GM12878 (cell line): ENCODE measurements around the gene TGFB2. TPM values are rescaled to one million over a fixed set of nuclear protein-coding genes. Genes with fewer than 3 reads are reported as not detected.

ENCODE experiments used
- ATAC-seq: fragments of 200-7000 bp; cut with Tn5 transposase; 3 replicates; pipeline ENCODE4 v1.9.1; 2020; ENCODE audit warnings: mild to moderate bottlenecking, moderate library complexity
- BruUV-seq: library from RNA; stranded (reverse); fragments of 400-500 nt; replicated peaks from 2 replicates; lab custom pipeline; 2021; lab: Mats Ljungman, UMichigan
- CTCF ChIA-PET: fragments of 300-600 bp; sonication (Branson Sonifier 250); formaldehyde crosslinking; extraction: SDS; loops from one replicate; lab custom pipeline; 2021; ENCODE audit warnings: inconsistent platforms; lab: Yijun Ruan, JAX
- POLR2A ChIA-PET: fragments of 350-600 bp; formaldehyde crosslinking; extraction: SDS; loops from one replicate; lab custom pipeline; 2021; ENCODE audit warnings: inconsistent platforms; lab: Charles Lee
- RAD21 ChIA-PET: fragments of 300-600 bp; sonication (Branson Sonifier 250); formaldehyde crosslinking; loops from one replicate; lab custom pipeline; 2023; ENCODE audit warnings: antibody characterized with exemption; ENCODE audit not compliant: unreplicated experiment; lab: Charles Lee
- SMC1A ChIA-PET: fragments of 300-600 bp; sonication (Branson Sonifier 250); formaldehyde crosslinking; loops from one replicate; lab custom pipeline; 2023; ENCODE audit not compliant: unreplicated experiment, uncharacterized antibody; lab: Charles Lee
- DNase-seq: peaks from one replicate; pipeline ENCODE4 v3.0.0-alpha.2; 2011; ENCODE audit warnings: low read depth, low spot score
- FAIRE-seq: peaks from 3 replicates; lab custom pipeline; 2011; peaks lifted over from hg19 to GRCh38; lab: Jason Lieb, UNC
- H2AFZ ChIP-seq: 2 replicates; pipeline ENCODE4 v1.6.0; 2011; ENCODE audit warnings: low read depth, low read length, control low read depth; ENCODE audit not compliant: control insufficient read depth
- H3K27ac ChIP-seq: 2 replicates; pipeline ENCODE4 v1.5.1; 2011; ENCODE audit warnings: control low read depth; ENCODE audit not compliant: control insufficient read depth, insufficient read depth
- H3K27me3 ChIP-seq, 2 experiments: replicated peaks in 1 of 2; 2 replicates each; pipeline versions ENCODE4 v1.6.0 to v1.6.1; 2011; ENCODE audit warnings: low read length in 1 of 2; ENCODE audit not compliant: control insufficient read depth in 2 of 2, insufficient read depth in 2 of 2
- H3K36me3 ChIP-seq, 2 experiments: 2 replicates each; pipeline ENCODE4 v1.5.1; 2011; ENCODE audit warnings: low read length in 1 of 2; ENCODE audit not compliant: control insufficient read depth in 2 of 2, insufficient read depth in 2 of 2
- H3K4me1 ChIP-seq: 2 replicates; pipeline ENCODE4 v1.6.1; 2011; ENCODE audit warnings: mild to moderate bottlenecking, low read length, moderate library complexity, mixed read lengths; ENCODE audit not compliant: control insufficient read depth, insufficient read depth
- H3K4me2 ChIP-seq: 2 replicates; pipeline ENCODE4 v1.6.0; 2011; ENCODE audit warnings: control low read depth; ENCODE audit not compliant: control insufficient read depth, insufficient read depth
- H3K4me3 ChIP-seq: fragments of 200-600 bp; sonication (generic); 2 replicates; pipeline ENCODE4 v1.5.1; 2016
- H3K79me2 ChIP-seq: 2 replicates; pipeline ENCODE4 v1.6.0; 2011; ENCODE audit warnings: low read length; ENCODE audit not compliant: control insufficient read depth, insufficient read depth
- H3K9ac ChIP-seq: 2 replicates; pipeline ENCODE4 v1.8.0; 2011; ENCODE audit warnings: low read length, control low read depth, mixed read lengths; ENCODE audit not compliant: control insufficient read depth, insufficient read depth
- H3K9me3 ChIP-seq: replicated peaks from 3 replicates; pipeline ENCODE4 v1.5.1; 2011; ENCODE audit warnings: mild to moderate bottlenecking, low read length; ENCODE audit not compliant: control insufficient read depth, insufficient read depth
- H4K20me1 ChIP-seq: 2 replicates; pipeline ENCODE4 v1.6.0; 2011; ENCODE audit not compliant: control insufficient read depth, insufficient read depth
- BACH1 ChIP-seq: fragments of 450-650 bp; IDR thresholded peaks from 2 replicates; pipeline ENCODE4 v1.6.1; 2017; ENCODE audit warnings: mild to moderate bottlenecking, borderline replicate concordance
- BHLHE40 ChIP-seq, 2 experiments: fragments of 450-650 bp in 1 of 2; IDR thresholded peaks; 2 replicates each; pipeline ENCODE4 v1.6.1; 2011 to 2017; ENCODE audit warnings: low read depth in 2 of 2, borderline replicate concordance in 1 of 2, improper control_type of control experiment in 1 of 2, low read length in 1 of 2, mild to moderate bottlenecking in 1 of 2
- BRCA1 ChIP-seq: IDR thresholded peaks from 2 replicates; pipeline ENCODE4 v1.6.1; 2011; ENCODE audit warnings: low read depth, low read length, improper control_type of control experiment
- RBBP5 ChIP-seq: fragments of 200-600 bp; sonication (generic); conservative IDR thresholded peaks from 2 replicates; pipeline ENCODE4 v1.6.1; 2016
- TBL1XR1 ChIP-seq: IDR thresholded peaks from 2 replicates; pipeline ENCODE4 v1.6.1; 2012; ENCODE audit warnings: low read depth, low read length, improper control_type of control experiment
- ZNF384 ChIP-seq: IDR thresholded peaks from 2 replicates; pipeline ENCODE4 v1.6.1; 2012; ENCODE audit warnings: low read depth, mild to moderate bottlenecking, low read length, improper control_type of control experiment, borderline replicate concordance
- WGBS: methylation state at CpG from one replicate; pipeline ENCODE4 v1.1.6; 2016; ENCODE audit warnings: low lambda C conversion rate; ENCODE audit not compliant: insufficient replicate concordance, insufficient coverage; ENCODE audit errors: missing lambda C conversion rate; 5-methylcytosine and 5-hydroxymethylcytosine counted together
- in situ Hi-C: fragments of 300-500 bp; cut with MboI; formaldehyde crosslinking; loops from 9 replicates; pipeline ENCODE4 v1.14.3; 2018; ENCODE audit warnings: mixed read lengths
- intact Hi-C: fragments of 100-400 bp; cut with micrococcal nuclease; formaldehyde crosslinking; loops from one replicate; pipeline ENCODE4 v1.14.2; 2022; ENCODE audit not compliant: unreplicated experiment
- polyA plus RNA-seq, 11 experiments: library from polyadenylated mRNA; depleted of rRNA in 4 of 11; unstranded in 6 of 11; stranded (reverse) in 5 of 11; fragments of >200 nt; fragmentation: Nextera tagmentation in 4 of 11; fragmentation: Illumina TruSeq in 1 of 11; extraction: Ambion mirVana in 4 of 11; extraction: Trizol in 1 of 11; gene quantifications; 1 replicate in 1 of 11; 2 replicates in 10 of 11; pipeline versions ENCODE4 v1.2.1 to v1.2.3, GENCODE V29; 2011 to 2016; ENCODE audit warnings: inconsistent platforms in 2 of 11, missing spikeins in 2 of 11, low read depth in 1 of 11
- total RNA-seq, 4 experiments: library from RNA; depleted of rRNA in 3 of 4; stranded (reverse); fragments of >200 nt in 3 of 4; fragmentation: Illumina TruSeq in 1 of 4; extraction: Trizol in 1 of 4; gene quantifications; 2 replicates each; pipeline versions ENCODE4 v1.2.1 to v1.2.3, GENCODE V29; 2013 to 2021
- TF ChIP-seq, protein P1 (sequence below): fragments of 450-650 bp; IDR thresholded peaks from 2 replicates; pipeline ENCODE4 v1.6.1; 2014; ENCODE audit warnings: mild to moderate bottlenecking
- TF ChIP-seq, protein P2 (sequence below): IDR thresholded peaks from 2 replicates; pipeline ENCODE4 v1.6.1; 2011; ENCODE audit warnings: low read depth, mild to moderate bottlenecking, low read length, moderate library complexity, borderline replicate concordance; ENCODE audit errors: extremely low read depth

TGFB2 gene
- total and polyA plus RNA-seq, 10 of the 15 experiments (the other 5 are each of a cell fraction or from before 2014, with no cell fraction given): 0.03 to 0.11 (median 0.04) TPM; not detected in 6

DNA sequence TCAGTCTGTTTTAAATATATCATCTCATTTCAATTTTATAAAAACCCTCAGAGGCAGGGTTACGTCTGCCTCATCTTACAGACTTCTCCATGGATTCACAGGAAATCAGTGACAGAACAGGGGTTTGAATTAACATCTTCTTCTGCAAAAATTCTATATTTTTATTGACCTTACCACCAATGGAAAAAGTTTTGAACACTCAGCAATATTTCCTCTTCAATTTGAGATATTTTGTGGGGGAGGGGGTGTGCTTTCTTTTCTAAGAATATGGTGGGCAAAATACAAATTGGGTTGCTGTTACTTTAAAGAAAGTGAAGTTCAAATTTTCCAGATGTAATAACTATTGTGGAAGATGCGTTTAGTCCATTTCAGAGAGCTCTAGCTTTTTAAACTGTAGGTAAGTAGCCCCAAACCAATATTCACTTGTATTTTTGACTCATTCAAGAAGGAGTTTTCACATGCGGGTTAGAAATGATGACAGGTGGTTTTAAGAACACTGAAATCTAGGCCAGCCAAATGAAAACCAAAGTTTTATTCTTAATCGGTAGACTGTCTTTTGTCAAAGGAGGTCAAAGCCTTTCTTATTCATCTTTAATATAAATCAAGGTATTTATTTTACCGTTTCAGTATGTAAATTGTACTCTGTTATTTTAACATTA, 17.4 kb downstream of the TGFB2 start:
- no peak for DNase-seq

More for the DNA sequence above, 17.4 kb downstream of the TGFB2 start:
- H3K36me3 ChIP-seq: no peaks in the 10 kb centered on the region
- POLR2A ChIA-PET: no interaction called here
- H3K27ac ChIP-seq: no peak overlapping the region
- no peaks in the 10 kb centered on the region for H3K4me1 ChIP-seq
- H4K20me1 ChIP-seq: no peaks in the 10 kb centered on the region
- RAD21 ChIA-PET: no interaction called here
- no peaks in the 10 kb centered on the region for H3K27me3 ChIP-seq
- H3K4me2 ChIP-seq: no peak overlapping the region
- H3K4me3 ChIP-seq: no peak overlapping the region
- intact Hi-C loops (no loop called here), in situ Hi-C loops (no loop called here)
- no TSS peak for BruUV-seq
- 26% methylated on average over 5 of the region's 5 CpGs for WGBS
- ATAC-seq (no peak), FAIRE-seq (no peak)
- SMC1A ChIA-PET: no interaction called here
- H3K9me3 ChIP-seq: no peaks in the 10 kb centered on the region
- CTCF ChIA-PET: interaction anchor here (0.8 kb wide), 1 partner anchor 118 kb away, joined by 3 read pairs; no protein-coding TSS in a partner anchor
- H3K79me2 ChIP-seq: no peaks in the 10 kb centered on the region
- no peak overlapping the region for H2AFZ ChIP-seq
- TF ChIP-seq, protein P1, sequence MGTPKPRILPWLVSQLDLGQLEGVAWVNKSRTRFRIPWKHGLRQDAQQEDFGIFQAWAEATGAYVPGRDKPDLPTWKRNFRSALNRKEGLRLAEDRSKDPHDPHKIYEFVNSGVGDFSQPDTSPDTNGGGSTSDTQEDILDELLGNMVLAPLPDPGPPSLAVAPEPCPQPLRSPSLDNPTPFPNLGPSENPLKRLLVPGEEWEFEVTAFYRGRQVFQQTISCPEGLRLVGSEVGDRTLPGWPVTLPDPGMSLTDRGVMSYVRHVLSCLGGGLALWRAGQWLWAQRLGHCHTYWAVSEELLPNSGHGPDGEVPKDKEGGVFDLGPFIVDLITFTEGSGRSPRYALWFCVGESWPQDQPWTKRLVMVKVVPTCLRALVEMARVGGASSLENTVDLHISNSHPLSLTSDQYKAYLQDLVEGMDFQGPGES: no peak
- no peak for TF ChIP-seq BRCA1
- no peak for TF ChIP-seq ZNF384
- no peak for TF ChIP-seq BHLHE40 (IDR thresholded peaks at IDR 0.05; ENCODE audit: borderline replicate concordance in 1 of 2, low read depth in 2 of 2, low read length in 1 of 2)
- no peak for TF ChIP-seq BACH1
- no peak for TF ChIP-seq TBL1XR1
- TF ChIP-seq, protein P2, sequence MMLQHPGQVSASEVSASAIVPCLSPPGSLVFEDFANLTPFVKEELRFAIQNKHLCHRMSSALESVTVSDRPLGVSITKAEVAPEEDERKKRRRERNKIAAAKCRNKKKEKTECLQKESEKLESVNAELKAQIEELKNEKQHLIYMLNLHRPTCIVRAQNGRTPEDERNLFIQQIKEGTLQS: no peak
- no peak for TF ChIP-seq RBBP5
- H3K9ac ChIP-seq: no peak overlapping the region
